ENCODE results near the gene OR4F6.
"Not testable (repeated sequence)": the region's sequence is repeated elsewhere in the genome, so short reads cannot be mapped to it uniquely, and the experiment has no call there.

The OR4F6 gene, protein sequence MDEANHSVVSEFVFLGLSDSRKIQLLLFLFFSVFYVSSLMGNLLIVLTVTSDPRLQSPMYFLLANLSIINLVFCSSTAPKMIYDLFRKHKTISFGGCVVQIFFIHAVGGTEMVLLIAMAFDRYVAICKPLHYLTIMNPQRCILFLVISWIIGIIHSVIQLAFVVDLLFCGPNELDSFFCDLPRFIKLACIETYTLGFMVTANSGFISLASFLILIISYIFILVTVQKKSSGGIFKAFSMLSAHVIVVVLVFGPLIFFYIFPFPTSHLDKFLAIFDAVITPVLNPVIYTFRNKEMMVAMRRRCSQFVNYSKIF
- total RNA-seq = 0 reads per million in 2 donors

DNA sequence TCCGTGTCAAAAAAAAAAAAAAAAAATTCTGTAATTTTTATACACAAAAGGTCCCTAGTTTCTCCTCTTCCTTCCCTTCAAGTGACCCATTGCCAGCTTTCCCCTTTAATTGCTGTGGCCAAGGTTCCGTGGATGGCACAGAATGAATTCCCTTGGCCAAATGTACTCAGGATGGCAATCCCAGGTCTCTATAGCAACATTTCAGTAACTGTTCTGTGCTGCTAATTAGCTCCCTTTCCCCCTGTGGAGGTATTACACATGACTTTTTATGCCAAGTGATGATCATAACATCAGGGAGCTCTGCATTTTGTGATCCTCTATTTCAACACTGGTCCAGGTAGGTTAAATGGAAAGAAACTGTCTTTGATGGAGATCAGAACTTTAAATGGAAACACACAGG is at the start of gene OR4F6:
TSS of gene OR4F6 (plus strand) at position 301 of the 400 bp plus-strand sequence. CDS start 2,211 bp downstream, outside the sequence.
- DNase-seq = no peak

DNA sequence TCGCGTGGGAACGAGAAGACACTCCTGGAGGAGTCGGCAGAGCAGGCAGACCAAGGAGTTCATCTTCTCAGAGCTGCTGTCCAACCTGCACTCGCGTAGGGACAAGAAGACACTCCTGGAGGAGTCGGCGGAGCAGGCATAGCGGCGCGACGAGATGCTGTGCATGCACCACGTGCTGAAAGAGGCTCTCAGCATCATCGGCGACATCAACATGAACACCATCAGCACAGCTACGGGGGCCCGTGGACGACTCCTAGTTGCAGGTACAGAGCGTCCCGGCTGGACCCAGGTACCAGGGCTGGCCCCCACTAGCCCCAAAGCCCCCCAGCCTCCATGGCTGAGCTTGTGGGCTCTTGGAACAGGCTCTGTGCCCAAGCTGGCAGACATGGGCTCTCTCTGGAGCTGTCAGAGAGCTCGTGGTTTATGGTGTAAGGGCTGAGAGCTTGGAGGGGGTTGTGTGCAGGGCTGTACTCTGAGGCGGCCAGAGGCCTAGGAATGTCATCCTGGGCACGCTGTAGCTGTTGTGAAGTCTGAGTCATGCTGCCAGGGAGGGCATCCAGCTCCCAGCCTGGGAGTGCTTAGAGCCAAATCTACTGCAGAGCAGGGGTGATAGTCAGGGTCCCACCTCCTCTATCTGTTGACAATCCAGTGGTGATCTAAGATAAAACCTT is 38.5 kb upstream of the OR4F6 start:
- DNase-seq = not testable (repeated sequence)

DNA sequence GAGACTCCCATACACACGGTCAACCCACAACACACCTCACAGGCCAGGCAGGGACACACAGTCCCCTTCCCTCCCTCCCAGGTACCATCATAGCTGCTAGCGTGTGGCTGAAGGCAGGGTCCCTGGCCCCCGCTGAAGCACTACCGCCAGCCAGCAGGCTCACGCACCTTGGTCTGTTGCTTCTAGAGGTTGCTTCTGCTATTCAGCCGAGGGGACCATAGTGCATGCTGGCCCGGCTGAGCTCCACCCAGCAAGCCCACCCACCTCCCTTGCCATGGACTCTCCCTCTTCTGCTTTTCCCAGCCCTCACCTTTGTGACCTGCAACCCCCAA is 38.0 kb upstream of the OR4F6 start:
- not testable (repeated sequence) for DNase-seq

DNA sequence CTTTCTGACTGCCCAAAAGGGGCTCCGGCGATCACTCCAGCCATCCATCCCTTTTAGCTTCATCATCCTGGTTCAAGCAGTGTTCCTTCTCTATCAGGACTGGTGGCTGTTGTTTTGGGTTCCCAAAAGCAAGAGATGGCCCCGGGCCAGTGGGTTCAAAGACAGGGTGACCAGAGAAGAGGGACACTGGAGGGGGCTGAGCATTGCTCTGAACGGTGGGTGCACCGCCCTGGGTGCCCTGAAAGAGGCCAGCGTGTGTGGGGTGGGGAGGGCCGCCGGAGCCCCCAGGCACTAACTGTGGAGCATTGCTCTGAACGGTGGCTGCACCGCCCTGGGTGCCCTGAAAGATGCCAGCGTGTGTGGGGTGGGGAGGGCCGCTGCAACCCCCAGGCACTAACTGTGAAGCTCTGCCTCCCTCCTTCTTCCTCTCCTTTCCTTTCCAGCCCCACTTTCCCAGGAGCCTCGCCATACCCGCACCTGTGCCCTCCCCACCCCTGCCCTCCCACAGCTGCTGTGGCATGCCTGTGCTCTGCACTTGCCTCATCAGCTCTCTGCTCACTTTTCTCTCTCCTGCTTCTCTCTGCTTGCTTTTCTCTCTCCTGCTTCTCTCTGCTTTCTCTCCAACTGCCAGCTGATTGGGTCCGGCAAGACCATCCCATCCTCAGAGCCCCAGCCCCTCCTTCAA is 37.4 kb upstream of the OR4F6 start:
- no peak for DNase-seq

DNA sequence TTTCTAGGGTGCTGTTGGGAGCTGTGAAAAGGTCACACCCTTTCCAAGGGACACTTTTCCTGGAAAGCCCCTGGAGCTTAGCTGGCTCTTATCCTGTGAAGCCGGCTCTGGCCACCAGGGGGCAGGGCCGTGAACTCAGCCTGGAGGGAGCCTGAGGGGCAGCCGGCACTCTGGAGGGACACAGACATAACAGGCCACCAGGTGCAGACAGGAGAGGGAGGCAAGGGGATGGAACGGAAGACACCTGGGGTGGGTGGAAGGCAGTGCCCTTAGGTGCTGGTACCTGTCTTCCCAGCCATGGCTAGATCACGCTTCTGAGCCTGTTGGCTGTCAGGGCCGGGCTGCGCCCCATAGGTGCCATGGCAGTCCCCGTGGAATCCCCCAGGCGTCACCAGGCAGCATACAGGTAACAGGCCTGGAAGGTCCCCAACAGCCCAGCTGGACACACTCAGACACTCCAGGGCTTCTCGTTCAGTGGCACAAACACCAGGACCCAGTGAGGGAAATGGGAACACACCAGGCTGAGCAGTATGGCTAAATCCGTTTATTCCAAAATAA is 36.1 kb upstream of the OR4F6 start:
- DNase-seq = not testable (repeated sequence)

DNA sequence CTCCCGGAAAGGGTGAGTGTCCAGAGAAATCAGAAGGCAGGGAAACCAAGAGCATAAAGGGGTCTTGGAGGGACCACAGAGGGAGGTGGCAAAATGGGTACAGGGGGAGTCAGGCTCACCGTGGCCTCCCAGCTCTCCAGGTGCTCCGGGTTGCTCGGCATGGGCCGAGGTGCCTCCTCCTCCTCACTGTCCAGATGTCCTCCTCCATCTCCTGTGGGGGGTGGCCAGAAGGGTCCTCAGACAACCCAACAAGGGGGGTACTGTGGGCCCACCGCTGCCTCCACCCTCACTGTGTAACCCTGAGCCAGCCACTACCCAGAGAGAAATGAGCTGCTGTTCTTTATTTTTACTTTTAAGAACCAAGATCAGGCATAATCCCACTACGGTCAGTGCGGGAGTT is 30.4 kb upstream of the OR4F6 start:
- DNase-seq = no peak

DNA sequence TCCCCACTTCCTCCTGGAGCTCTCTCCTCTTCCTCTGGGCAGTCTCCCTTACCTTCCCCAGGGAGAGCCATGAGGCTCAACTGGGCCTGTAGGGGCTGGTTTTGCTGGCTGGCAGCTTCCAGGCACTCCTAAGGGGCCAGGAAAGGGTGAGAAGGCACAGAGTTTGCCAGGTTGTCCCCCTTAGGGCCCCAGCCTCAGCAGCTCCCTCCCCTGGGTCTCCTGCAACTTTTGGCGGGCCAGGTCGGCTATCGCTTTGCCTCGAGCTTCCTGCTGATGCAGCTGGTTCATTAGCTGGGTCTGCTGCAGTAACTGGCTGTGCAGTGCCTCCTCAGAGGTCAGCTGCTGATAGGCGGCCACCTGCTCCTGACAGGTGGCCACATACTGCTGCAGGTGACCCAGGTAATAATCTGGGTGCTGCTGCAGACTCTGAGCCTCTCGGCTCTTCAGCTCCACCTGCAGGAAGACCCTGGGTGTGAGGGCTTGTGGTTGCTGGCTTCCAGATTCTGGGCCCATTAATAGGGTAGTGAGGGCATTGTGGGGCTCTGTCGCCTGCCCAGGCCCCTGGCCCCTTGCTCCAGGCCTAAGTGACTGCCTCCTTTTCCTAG is 29.7 kb upstream of the OR4F6 start:
- no peak for DNase-seq

DNA sequence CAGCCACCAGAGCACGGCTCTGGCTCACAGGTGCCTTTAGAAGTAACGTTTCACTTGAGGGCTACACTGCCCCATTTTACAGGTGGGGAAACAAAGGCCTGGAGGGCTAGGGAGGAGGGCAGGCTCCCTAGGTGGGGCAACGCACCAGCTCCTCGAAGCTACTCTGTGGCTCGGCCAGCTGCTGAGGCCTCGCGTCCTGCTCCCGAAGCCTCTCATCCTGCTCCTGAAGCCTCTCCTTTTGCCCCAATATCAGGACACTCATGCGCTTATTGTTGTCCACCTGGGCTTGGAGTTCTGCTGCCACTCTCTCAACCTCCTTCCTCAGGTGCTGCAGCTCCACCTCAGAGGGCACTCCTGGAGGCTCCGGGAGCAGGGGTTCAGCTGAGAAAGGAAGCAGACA is 28.2 kb upstream of the OR4F6 start:
- DNase-seq = no peak

DNA sequence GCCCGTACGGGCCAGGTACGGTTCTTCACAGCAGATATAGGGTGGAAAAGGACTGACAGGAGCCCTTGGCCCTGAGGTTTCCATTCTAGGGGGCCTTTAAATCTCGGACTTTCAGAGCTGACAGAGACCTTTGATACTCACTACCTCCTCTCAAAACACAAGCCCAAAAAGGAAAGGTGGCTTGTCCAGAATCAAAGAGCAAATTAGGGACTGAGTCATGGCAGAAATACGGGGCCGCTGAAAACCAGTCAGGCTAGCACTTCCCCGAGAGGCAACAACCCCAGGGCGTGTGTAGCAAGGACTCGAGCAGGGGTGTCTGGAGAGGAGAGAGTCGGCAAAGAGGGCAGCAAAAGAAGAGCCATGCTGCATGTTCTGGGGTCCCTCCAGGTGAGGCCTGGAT is 24.7 kb upstream of the OR4F6 start:
- DNase-seq = not testable (repeated sequence)

DNA sequence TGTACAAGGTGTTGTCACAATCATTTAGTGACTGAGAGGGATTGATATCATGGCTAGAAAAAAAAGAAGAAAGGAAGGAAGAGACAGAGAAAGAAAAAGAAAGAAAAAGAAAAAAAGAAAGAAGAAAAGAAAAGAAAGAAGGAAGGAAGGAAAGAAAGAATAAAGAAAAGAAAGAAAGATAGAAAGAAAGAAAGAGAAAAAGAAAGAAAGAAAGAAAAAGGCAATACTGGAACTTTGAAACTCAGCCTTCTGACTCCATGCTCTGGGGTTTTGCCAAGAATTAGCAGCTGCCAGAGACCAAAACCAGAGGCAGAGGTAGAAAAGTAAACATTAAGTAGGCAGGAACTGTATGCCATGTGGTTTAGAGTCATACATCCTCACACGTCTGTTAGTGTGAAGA is 23.1 kb upstream of the OR4F6 start:
- DNase-seq = not testable (repeated sequence)

DNA sequence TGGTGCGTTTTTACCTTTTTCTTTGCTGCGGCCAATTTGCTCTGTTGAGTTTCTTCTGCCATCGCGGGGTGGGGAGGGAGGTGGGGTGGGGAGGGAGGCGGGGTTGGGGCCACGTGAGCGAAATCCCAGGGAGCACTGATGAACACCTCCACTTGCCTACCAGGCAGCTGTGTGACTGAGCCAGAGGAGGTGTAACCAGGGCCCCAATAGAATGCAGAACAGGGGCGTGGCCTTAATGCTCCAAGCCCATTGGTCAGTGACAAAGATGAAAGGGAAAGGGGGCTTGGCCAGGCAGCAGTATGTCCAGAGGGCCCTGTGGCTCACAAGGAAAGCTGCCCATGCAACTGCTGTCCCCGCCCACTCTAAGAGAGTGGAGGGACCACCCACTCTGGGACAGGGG is 21.4 kb upstream of the OR4F6 start:
- no peak for DNase-seq

DNA sequence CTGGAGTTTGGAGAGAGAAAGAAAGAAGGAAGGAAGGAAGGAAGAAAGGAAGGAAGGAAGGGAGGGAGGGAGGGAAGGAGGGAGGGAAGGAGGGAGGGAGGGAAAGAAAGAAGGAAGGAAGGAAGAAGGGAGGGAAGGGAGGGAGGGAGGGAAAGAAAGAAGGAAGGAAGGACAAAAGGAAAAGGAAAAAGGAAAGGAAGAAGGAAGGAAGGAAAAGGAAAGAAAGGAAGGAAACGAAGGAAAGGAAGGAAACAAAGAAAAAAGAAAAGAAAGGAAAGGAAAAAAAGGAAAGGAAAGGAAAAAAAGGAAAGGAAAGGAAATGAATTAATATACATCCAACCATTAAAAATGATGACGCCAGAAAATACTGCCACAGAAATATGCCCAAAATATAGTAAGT is 18.7 kb upstream of the OR4F6 start:
- DNase-seq = no peak

DNA sequence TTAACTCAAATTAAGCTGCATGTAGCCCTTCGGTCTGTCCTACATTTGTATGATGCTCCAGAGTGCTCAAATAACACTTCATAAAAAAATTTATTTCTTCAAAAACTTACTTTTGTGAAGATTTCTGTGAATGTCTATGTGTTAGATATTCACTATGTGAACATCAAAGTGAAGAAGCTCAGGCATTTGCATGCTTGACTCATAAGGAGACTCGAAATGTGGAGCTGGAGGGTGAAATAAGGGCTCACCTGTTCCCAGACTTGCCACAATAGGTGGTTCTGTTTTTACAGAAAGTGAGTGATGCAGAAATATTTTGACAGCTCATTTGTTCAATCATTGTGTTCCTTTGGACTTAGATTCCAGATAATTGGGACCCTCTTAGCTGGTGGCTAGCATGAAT is 16.9 kb upstream of the OR4F6 start:
- not testable (repeated sequence) for DNase-seq

DNA sequence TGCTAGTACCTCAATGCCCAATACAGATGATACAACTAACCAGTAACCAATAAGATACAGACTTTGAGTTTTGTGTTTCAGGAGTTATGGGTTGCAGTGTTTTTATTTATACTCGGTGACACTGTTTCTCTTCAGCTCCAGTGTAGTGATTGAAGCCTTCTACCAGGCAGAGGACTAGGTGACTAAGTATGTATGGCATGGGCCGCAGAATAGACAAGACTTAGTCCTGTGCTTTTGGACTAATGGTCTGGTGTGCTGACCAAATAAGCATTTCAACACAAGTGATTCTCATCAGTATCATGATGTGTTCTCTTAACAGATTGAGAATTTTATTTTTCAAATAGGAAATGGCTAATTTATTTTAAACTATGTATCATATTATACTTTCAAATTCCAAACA is 15.3 kb upstream of the OR4F6 start:
- not testable (repeated sequence) for DNase-seq

DNA sequence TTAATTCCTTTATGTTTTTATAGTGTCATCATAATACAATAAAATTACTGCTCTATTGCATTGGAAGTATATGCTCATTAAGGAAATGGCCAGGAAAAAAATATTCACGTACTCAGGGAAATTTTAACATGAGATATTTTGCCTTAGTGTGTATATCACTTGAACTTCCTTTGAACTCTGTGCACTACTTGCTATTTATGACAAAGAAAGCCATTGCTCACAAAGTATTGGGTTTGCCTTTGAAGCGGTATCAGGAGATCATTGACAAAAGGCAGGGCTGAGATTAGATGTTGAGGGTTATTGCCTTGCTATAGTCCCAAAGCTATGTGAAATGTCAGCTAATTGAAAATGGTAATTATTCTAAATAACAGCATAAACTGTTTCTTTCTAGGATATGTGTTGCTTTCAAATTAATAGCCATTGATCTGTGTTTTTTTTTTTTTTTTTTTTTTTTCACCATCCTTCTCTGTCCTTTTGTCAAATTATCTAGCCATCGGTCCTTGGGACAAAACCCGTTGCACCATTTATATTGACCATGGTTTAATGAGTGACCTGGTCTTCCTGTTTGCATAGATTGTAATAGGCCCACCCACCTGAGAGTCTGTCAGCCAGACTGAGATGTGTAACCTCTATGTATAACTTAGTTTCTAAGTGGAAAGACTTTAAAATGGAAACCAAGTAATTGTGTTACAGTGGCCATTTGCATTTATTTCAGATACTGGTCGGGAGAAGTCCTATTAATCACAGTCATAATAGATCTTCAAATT is 14.6 kb upstream of the OR4F6 start:
- not testable (repeated sequence) for DNase-seq

DNA sequence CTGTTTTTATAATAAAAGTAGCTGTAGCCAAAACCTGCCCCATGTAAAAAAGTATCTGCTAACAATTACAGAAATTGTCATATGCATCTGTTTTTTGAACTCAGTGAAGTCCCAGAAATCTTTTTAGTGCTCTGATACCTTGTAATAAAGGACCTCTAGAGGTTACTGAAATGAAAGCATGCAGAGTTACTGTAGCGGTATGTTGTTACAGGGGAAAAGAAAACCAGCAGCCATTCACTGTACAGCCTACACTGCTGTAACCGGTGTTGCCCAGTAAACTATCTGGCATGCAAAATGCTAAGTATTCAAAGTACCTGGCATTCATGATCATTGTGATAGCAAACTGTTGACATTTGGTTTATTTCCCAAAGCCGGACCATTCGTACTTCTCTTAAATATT is 12.6 kb upstream of the OR4F6 start:
- DNase-seq = not testable (repeated sequence)

DNA sequence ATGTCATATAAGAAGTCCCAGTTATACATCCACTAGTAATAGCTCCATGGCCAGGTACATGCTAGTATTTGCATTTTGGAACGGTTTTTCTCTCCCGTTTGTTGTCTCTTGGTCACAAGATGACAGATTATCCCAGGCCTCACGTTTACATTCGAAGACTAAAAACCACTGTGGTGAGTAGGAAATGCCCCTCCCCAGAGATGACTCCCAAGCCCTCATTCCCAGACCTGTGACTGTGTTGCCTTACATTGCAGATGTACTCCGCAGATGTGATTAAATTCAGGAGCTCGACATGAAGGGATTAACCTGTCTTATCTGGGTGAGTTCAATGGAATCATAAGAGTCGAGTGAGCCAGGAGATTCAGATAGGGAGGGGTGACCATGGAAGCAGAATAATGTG is 9.3 kb upstream of the OR4F6 start:
- DNase-seq = not testable (repeated sequence)

DNA sequence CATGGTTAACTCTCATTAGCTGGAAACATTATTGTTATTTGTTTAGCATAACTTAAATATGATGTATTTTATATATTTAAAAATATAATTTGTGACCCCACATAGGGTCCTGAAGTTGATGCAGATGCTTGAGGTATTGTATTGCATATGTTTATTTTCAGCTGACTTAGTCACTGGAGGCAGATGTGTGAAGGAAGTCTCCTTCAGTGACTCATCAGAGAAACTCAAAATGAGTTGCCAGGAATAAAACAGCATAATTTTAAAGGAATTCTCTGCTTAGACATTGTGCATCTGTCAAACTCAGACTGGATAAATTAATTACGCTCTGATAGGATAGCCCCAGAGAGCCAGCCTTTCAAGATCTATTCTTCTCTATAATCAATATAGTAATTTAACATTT is 7.9 kb upstream of the OR4F6 start:
- no peak for DNase-seq

DNA sequence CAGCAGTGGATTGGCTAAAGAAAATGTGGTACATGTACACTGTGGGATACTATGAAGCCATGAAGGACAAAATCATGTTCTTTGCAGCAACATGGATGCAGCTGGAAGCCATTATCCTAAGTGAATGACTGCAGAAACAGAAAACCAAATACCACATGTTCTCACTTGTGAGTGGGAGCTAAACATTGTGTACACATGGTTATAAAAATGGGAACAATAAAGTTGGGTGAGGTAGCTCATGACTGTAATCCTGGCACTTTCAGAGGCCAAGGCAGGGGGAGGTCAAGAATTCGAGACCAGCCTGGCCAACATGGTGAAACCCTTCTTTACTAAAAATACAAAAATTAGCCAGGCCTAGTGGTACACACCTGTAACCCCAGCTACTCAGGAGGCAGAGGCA is 3.6 kb upstream of the OR4F6 start:
- no peak for DNase-seq

DNA sequence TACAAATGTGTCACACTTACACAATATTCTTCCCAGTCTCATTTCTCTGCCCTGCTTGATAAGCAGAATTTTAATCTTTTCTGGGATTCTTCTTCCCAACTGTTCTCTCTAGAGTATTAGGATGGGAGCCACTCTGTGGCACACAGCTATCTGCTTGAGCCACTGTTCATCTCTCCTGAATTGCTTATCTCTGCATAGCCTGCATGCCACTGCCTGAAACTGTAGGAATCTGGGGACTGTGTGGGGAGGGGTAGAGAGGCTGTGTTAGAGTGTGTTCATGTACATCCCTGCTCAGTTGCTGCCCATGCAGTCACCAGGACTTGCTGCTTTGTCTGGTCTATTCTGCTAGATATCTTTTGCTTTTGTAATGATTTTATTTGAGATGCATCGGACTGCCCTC is 2.3 kb upstream of the OR4F6 start:
- DNase-seq = no peak

DNA sequence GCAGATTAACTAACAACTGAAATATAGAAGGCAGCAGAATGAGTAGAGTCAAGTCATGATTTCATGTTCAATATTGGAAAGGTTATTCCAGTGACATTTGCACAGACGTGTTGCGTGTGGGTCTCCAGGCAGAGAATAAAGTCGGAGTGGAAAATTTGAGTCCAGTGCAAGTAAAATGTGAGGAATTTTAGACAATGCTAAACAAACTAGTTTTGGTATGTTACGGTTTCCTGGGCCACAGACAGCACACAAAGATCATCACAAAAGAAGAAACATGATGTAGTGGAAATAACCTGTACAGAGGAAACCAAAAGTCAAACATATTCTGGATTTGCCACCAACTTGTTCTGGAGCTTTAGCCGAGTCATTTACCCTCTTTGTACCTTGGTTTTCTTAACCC is 367 bp downstream of the OR4F6 start:
- no peak for DNase-seq

DNA sequence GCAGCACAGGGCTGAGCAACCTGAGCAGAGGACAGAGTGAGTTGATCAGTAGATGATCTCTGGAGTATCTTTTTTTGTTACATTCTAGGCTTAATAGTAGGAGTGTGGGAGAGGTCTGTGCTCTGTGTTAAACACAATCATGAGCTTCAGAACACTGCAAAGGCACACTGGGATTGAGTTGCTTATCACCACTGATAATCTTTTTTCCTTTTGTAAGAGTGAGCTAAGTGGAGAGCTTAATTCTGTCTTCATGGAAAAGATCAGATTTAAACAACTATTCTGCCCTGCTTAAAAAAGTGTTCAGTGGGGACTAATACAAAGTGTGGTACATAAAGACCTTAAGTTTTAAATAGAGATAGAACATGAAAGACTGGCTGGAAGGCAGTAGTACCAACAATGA is 1.1 kb downstream of the OR4F6 start:
- no peak for DNase-seq

DNA sequence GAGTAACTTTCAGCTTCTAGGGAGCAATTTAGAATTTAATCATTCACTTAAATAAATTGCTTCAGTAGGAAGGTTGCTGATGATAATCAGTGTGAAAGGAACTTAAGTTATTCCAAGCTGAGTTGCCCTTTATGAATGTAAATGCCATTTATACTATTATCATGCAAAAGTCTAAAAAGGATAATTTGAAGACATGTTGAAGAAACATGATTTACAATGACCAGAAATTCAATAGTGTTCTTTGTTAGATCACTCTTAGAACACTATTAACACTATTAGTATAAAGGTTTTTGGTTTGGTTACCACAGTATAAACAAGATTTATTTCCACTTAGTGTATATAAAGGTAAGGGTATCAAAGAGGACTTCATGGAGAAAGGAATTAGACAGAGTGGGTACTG is 1.6 kb downstream of the OR4F6 start:
- no peak for DNase-seq

Data from activated gamma-delta T cell (primary cell).